ENCODE data around the gene UST. TPM values are rescaled to one million over a fixed set of nuclear protein-coding genes. Genes with fewer than 3 reads are reported as not detected.
"Not testable (repeated sequence)": the region's sequence is repeated elsewhere in the genome, so short reads cannot be mapped to it uniquely, and the experiment has no call there.

Gene UST
- total and polyA plus RNA-seq, 2 experiments from 2014 or later = 2.9 to 4.0 TPM

- no peak overlapping the region for H3K4me3 ChIP-seq
- no peaks in the 10 kb centered on the region for H3K27me3 ChIP-seq
- H3K36me3 ChIP-seq = no peaks in the 10 kb centered on the region
- no peak overlapping the region for H3K27ac ChIP-seq
- H3K9me3 ChIP-seq (ENCODE audit: low read depth) = no peaks in the 10 kb centered on the region
- no peak for DNase-seq (ENCODE audit: low read depth in 1 of 2, low spot score in 1 of 2)
- peaks cover 17% of the 10 kb centered on the region for H3K4me1 ChIP-seq (ENCODE audit: low read depth)
- TF ChIP-seq CTCF (IDR thresholded peaks at IDR 0.05; ENCODE audit: low read depth, low read length) = no peak
These were observed 104.1 kb downstream of the UST start for GRCh38 chr6:148850964-148851363.

DNA sequence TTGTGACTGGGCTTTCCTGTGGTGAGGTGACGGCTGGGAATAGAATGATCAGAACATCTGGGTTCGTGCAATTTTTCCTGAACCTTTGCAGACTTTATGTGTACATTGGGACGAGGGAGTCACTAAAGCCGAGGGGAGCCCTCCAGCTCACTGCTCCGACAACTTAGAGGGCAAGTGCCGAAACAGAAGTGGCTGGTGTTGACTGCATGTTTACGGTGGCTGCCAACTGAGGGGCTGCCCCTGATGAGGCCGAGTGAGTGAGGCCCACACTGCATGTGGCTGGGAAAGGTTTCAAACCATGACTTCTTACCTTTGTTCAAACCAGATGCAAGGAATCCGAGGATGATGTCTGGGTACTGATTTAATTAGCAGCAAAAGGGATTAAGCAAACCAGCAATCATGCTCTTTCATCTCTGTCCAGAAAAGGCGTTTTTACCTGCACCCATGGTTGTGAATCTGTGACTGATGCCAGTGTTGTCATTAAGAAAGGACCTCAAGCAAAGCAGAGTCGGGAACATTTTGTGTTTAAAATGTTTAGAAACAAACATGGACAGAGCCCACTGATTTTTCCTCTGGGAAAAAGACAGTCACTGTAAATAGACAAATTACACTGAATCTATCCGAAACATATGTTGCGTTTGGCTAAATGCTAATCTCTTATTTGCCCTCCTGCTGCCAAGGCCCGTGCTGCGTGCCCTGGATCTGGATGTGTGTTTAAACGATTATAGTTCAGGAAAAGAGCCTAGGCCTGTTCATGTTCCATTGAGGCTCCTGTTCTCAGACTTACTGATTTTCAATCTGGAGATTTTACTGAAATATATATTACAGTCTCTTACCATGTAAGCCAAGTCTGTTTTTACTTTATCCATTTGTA is 105.1 kb downstream of the UST start:
- no peaks in the 10 kb centered on the region for H3K27me3 ChIP-seq
- no peak for DNase-seq (ENCODE audit: low read depth in 1 of 2, low spot score in 1 of 2)
- H3K4me1 ChIP-seq (ENCODE audit: low read depth) = peaks cover 13% of the 10 kb centered on the region
- no peaks in the 10 kb centered on the region for H3K36me3 ChIP-seq
- H3K4me3 ChIP-seq = no peak overlapping the region
- H3K27ac ChIP-seq = no peak overlapping the region
- no peak for TF ChIP-seq CTCF (IDR thresholded peaks at IDR 0.05; ENCODE audit: low read depth, low read length)
- no peaks in the 10 kb centered on the region for H3K9me3 ChIP-seq (ENCODE audit: low read depth)

- H3K27ac ChIP-seq = no peak overlapping the region
- no peaks in the 10 kb centered on the region for H3K9me3 ChIP-seq (ENCODE audit: low read depth)
- peaks cover 6% of the 10 kb centered on the region for H3K4me1 ChIP-seq (ENCODE audit: low read depth)
- no peak for TF ChIP-seq CTCF (IDR thresholded peaks at IDR 0.05; ENCODE audit: low read depth, low read length)
- DNase-seq (ENCODE audit: low read depth in 1 of 2, low spot score in 1 of 2) = no peak
- H3K36me3 ChIP-seq = no peaks in the 10 kb centered on the region
- no peak overlapping the region for H3K4me3 ChIP-seq
- no peaks in the 10 kb centered on the region for H3K27me3 ChIP-seq
These were observed 105.9 kb downstream of the UST start for GRCh38 chr6:148852688-148853087.

DNA sequence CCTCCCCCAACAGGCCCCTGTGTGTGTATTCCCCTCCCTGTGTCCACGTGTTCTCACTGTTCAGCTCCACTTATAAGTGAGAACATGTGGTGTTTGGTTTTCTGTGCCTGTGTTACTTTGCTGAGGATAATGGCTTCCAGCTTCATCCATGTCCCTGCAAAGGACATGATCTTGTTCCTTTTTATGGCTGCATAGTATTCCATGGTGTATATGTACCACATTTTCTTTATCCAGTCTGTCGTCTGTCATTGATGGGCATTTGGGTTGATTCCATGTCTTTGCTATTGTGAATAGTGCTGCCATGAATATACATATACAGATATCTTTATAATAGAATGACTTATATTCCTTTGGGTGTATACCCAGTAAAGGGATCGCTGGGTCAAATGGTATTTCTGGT is 106.3 kb downstream of the UST start:
- not testable (repeated sequence) for H3K36me3 ChIP-seq; H3K27ac ChIP-seq; H3K4me3 ChIP-seq; DNase-seq (ENCODE audit: low read depth in 1 of 2, low spot score in 1 of 2); H3K9me3 ChIP-seq (ENCODE audit: low read depth); H3K27me3 ChIP-seq; H3K4me1 ChIP-seq (ENCODE audit: low read depth)

DNA sequence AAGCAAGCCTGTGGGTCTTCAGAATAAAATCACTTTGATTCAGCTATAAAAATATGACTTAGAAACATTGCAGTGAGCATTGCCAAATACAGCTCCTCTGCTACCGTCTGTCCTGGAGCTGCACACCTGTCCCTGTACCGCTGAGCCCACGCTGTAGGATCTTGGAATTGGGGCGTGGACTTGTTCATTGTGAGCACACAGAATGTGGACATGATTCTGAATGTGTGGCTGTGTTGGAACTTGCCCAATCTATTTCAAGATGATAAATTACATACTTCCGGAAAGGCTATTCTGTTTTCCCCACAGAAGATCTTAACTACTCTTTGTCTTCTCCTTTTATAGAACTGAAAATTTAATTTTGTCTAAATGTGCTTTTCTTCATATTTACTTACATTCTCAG is 107.3 kb downstream of the UST start:
- peak in 1 of 2 donors; percentile 53 for DNase-seq (ENCODE audit: low read depth in 1 of 2, low spot score in 1 of 2)

More for the DNA sequence above, 107.3 kb downstream of the UST start:
- Histone ChIP-seq H3K27ac (no peak overlapping the region), H3K36me3 (no peaks in the 10 kb centered on the region), H3K4me3 (no peak overlapping the region), H3K4me1 (ENCODE audit: low read depth) (no peaks in the 10 kb centered on the region), H3K9me3 (ENCODE audit: low read depth) (no peaks in the 10 kb centered on the region), H3K27me3 (no peaks in the 10 kb centered on the region)
- TF ChIP-seq CTCF (IDR thresholded peaks at IDR 0.05; ENCODE audit: low read depth, low read length) = no peak

Data from cardiac muscle cell (in vitro differentiated cells and primary cell).